Peyer's patch (tissue), 4 donors: Measurements from ENCODE around the gene PPP2R5C.

ENCODE experiments used
- CTCF ChIP-seq, 6 experiments: fragments of 450-650 bp in 4 of 6; fragments of 200-600 bp in 2 of 6; sonication (generic) in 1 of 6; IDR thresholded peaks; one replicate each; pipeline ENCODE4 v1.5.1; 2017 to 2019; ENCODE audit warnings: antibody characterized with exemption in 6 of 6, mild to moderate bottlenecking in 3 of 6, moderate library complexity in 1 of 6
- POLR2A ChIP-seq, 2 donors: fragments of 450-650 bp; IDR thresholded peaks; one replicate each; pipeline ENCODE4 v1.5.1; 2017; ENCODE audit warnings: antibody characterized with exemption in 2 of 2, mild to moderate bottlenecking in 2 of 2, moderate library complexity in 2 of 2

- no peak for TF ChIP-seq CTCF (IDR thresholded peaks at IDR 0.05)
- TF ChIP-seq POLR2A (IDR thresholded peaks at IDR 0.05): no peak
These were observed 130.0 kb downstream of the PPP2R5C start for GRCh38 chr14:101891471-101891870.
